Forelimb muscle (tissue), 1 donor: ENCODE results near the gene EIF4E. TPM values are rescaled to one million over a fixed set of nuclear protein-coding genes. Genes with fewer than 3 reads are reported as not detected.
"Not testable (repeated sequence)": the region's sequence is repeated elsewhere in the genome, so short reads cannot be mapped to it uniquely, and the experiment has no call there.

Experiments used
- DNase-seq: peaks from one replicate; pipeline ENCODE4 v3.0.0-alpha.2; 2013; ENCODE audit warnings: low read depth
- polyA plus RNA-seq: library from polyadenylated mRNA; unstranded; fragments of 120-200 nt; gene quantifications from one replicate; pipeline ENCODE4 v1.2.1, GENCODE V29; 2013; ENCODE audit not compliant: insufficient read length

Gene EIF4E
- polyA plus RNA-seq, 1 donor, result 47.7 TPM

DNA sequence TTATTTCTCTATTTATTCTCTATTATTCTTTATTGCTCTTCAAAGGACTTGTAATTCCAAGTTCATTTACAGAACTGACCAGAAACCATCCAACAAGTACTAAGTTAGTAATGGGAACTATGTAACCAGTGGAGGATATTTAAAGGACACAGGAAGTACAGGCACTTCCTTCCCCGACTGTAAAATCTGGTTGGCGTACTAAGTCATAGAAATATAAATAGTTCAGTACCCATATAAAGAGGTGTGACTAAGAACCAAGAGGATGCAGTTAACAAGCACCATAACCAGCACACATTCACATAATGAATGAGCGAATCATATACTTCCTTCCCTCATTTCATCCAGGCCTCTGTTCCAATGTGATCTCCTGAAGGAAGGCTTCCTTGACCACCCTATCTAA, 3.6 kb upstream of the EIF4E start:
- no peak for DNase-seq

DNA sequence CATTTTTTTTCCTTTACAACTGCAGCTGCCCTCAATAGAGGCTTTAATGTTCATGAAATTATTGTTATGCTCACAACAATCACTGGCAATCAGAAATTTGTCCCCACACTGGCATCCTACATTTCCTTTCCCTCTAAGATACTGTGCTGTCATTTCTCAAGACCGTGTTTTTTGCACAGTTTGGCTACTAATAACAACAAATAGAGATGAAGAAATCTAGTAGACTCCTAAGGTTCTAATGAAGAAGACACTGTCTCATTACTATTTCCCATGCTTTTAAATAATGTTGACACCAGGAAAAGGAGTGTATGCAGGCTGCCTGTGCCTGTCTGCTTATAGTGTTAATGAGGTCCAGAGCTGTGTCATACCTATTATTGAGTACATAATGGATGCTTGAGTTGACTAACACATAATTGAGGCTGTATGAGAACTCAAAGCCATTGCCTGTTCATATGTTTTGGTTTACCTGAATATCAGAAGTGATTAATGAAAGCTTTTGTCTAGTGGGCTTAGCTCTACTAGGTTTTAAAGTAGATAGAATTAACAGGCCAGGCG, 1.5 kb upstream of the EIF4E start:
- no peak for DNase-seq

DNA sequence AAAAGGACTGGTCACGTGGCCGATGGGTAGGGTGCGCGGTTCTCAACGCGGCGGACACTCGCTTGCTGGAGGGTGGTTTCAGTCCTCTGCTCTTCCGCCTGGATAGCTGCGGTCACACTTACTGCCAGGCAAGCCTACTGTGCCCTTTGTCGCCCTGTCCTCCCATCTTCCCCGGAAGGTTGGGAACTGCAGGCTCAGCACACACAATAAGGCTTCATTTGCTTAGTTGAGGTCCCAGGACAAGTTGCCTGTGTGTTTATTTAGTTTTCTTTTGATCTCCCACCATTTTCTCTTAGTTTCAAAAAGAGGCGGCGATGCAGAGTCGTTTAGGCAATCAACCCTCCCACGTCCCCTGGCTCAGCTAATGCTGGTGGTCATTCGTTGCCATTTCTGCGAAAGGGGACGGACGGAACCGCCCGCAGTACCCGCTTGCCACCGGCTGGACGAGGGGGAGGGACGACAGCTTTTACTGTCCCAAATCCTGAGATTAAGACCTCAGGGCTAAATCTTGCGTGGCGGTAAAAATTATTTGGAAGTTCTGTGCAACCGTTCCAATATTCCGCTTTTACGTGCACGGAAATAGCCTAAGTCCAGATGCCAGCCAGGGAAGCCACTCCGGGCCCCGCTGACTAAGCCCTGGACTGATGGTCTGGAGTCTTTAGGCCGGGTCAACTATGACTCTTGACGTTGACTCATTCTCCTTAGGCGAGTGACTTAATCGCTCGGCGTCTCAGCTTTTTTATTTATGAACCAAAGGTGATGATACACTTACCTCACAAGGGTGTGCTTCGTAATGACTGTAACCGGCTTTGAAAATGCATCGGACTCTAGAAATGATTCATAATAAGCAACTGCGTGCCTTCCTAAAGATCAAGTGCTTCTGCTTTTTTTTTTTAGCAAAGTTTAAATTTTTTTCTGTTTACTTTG, 671 bp upstream of the EIF4E start:
- DNase-seq, result no peak

DNA sequence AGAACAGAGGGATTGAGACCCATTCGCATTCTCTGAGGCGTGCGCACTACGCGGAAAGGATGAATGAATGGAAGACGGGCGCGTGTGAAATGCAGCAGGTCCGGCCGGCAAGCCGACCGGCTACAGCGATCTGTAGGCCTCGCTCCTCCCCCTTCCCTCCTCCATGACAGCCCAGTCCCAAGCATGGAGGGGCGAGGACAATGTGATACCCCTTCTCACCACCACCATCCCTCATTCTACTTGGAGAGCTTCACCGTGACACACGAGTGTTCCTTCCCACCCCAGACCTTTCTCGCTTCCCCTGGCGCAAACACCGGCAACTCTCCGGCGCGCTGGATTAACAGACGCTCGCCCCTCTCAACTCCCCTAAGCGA, 815 bp downstream of the EIF4E start:
- DNase-seq, result peak; percentile 64

DNA sequence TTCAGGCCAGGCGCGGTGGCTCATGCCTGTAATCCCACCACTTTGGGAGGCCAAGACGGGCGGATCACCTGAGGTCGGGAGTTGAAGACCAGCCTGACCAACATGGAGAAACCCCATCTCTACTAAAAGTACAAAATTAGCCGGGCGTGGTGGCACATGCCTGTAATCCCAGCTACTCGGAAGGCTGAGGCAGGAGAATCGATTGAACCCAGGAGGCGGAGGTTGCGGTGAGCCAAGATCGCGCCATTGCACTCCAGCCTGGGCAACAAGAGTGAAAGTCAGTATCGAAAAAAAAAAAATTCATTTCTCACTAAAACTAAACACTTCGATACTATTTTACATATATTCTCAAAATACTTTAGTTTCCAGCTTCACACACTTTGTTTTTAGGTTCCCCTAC, 2.7 kb downstream of the EIF4E start:
- DNase-seq, result not testable (repeated sequence)

DNA sequence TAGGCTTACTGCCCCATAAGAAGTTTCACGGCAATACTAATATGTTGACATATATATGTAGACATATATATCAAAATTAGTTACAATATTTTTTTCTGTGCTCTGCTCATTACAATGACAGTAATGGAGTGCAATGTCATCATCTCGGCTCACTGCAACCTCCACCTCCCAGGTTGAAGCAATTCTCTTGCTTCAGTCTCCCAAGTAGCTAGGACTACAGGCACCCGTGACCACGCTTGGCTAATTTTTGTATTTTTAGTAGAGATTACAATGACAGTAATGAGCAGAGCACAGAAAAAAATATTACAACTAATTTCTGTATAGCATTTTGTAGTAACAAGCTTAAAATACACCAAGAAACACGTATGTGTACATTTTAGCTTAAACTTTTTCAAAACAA, 7.6 kb downstream of the EIF4E start:
- DNase-seq, result no peak

DNA sequence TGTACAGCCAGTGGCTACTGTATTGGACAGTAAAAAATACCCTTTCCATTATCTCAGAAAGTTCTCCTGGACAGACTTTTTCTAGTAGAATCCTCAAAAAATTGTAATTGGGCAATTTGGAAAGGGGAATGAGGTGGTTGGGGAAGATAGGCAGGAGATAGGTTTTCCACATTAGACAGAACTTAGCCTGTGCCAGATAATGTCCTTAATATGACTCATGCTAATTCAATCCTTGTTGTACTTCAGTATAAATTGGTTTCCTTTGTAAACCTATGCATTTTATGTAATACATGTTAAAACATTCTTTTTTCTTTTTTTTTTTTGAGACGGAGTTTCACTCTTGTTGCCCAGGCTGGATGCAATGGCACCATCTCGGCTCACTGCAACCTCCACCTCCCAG, 8.9 kb downstream of the EIF4E start:
- no peak for DNase-seq

DNA sequence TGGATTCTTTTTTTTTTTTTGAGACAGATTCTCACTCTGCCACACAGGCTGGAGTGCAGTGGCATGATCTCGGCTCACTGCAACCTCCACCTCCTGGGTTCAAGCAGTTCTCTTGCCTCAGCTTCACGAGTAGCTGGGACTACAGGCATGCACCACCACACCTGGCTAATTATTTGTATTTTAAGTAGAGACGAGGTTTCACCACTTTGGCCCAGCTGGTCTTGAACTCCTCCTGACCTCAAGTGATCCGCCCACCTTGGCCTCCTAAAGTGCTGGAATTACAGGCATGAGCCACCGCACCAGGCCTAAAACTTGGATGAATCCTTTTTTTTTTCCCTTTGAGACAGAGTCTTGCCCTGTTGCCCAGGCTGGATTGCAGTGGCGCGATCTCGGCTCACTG, 18.2 kb downstream of the EIF4E start:
- DNase-seq, result not testable (repeated sequence)

DNA sequence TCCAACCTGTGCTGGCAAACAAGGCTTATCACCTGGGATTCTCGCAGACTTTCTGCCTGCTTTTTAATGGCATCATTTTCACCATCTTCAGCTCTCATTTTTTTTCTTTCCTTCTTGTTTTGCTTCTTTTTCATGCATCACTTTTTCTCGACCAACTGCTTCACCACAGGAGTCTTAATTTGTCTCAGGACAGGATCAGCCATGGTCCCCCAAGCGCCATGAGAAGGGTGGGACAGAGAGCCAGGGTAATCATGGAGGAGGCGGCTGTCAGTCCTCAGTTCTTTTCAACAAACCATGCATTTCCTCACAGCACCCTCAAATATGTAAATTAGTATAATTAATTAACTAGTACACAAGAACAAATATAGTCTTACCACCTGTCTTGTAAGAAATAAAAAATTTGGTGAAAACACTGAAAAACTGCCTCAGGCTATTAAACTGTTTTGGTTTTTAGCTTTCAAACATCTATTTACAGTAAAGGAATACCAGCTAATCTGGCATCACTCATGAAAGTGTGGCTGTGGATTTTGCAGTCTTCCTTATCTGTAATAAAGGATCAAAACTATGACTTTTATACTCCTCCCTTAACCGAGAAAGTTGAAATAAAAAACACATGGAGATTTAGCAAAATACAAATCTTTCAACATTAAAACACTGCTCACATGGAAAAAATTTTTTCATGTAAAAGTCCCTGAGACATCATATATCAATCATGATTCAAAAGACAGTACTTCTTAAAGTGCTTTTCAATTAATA, 19.1 kb downstream of the EIF4E start:
- DNase-seq, result no peak

DNA sequence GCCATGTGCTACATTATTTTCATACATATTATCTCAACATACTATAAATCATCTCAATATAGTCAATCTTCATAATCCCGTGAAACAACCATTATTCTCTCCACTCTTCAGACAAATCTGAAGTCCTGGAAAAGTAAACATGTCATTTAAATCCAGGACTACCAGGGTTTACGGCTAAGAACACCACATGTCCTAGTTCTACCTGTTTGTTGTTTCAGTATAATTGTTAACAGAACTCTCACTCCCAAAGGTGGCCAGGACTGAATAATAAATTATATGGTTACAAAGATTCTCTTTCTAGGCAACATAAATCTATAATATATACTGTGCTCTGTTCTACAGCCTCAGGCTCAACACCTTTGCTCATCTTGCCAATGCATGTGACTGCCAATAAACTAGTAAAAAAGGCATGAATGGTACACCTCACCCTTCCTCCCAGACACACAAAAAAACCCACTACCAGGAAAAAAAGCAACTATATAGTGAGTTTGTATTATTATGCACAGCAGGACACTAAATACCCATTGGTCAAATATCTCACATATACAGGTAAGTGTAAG, 20.1 kb downstream of the EIF4E start:
- DNase-seq, result no peak

DNA sequence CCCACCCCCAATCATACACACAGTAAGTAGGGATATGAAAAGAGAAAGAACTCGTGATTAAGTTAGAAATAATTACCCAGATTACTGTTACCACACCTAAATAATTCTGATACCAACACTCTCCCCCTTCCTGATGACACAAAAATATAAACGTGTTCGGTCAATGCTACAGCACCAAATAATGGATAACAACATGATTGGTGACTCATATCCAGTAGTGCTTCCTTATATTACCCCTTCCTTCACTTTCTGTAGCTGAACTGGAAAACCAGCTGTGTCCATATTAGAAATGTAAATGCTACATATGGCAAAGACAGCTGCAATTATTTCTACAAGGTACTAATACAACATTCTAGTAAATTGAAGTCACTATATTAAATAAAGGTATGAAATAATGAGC, 20.8 kb downstream of the EIF4E start:
- no peak for DNase-seq

DNA sequence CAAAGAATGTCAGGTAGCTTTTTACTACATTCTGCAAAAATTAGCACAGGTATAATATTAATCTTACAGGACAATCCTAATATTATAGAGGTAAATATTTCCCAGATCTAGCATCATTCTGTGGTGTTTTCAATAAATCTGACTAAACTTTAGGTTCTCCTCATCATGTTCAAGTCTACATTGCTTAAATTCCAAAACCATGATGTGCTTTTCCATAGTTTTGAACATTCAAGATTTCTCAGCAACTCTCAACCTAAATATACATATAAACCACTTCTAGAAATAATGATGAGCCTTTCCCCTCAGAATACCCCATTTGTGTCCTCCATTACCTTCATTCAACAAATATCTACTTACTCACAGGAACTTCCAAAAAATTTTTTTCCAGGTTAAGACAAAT, 23.1 kb downstream of the EIF4E start:
- DNase-seq, result no peak

DNA sequence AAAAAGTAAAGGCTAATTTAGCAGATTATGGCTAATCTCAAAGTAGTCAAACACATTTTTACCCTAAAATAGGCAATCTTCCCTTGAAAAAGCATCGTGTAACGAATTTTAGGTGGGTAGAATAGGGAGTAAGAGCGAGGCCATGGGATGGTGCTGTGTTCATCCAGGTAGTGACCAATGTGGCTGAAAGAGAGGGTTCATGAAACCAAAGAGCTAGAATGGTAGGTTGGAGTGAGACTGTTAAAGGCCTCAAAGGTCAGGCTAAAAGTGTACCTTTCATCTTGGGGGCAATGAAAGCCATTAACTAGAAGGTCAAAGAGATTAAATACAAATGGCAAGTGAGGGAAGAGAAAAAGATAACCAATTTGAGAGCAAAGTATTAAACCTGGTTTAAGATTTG, 23.6 kb downstream of the EIF4E start:
- DNase-seq, result no peak

DNA sequence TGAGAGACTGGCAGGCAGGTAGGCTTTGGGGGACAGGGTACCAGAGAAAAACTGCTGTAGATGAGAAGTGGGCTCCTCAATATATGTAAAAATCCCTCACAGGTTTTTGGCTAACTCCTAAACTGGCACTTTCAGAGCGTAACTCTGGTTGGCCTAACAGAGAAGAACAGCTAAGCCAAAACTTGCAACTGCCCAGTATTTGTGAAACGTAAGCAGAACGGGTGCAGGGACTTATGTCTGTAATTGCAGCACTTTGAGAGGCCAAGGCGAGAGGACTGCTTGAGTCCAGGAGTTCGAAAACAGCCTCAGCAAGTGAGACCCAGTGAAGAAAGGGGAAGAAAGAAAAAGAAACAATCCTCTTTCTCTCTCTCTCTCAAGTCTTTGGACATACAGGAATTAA, 25.0 kb downstream of the EIF4E start:
- no peak for DNase-seq

DNA sequence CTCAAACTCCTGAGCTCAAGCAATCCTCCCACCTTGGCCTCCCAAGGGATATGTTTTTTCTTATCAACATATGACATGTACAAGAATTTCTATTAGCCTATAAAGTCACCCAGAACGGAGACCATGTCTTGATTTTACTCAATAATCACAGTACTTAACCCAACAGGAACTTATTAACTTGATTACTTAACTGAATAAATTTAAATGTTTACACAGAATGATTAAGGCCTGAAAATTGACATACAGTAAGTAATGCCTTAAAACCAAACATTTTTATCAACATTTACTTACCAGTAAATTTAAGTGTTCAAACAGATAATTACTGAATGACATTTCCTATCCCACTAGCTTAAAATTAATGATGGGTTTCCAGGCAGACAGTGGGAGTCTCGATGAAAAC, 25.4 kb downstream of the EIF4E start:
- DNase-seq, result no peak

DNA sequence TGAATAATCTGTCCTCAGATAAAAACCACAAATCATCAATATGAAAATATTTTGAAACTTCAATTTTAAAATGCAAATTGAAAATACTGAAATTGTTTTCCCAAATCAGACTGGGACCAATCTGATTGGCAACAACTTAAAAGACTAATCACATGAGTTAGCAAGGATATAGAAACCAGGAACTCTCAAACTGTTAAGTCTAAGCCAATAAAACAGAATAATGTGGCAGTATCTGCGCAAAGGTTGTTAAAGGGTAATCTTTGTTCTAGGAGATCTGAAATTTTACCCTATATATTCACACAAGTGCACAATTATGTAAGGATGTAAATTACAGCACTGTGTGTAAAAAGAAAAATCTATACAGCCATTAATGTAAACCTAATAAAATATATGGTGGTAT, 29.7 kb downstream of the EIF4E start:
- DNase-seq, result no peak

DNA sequence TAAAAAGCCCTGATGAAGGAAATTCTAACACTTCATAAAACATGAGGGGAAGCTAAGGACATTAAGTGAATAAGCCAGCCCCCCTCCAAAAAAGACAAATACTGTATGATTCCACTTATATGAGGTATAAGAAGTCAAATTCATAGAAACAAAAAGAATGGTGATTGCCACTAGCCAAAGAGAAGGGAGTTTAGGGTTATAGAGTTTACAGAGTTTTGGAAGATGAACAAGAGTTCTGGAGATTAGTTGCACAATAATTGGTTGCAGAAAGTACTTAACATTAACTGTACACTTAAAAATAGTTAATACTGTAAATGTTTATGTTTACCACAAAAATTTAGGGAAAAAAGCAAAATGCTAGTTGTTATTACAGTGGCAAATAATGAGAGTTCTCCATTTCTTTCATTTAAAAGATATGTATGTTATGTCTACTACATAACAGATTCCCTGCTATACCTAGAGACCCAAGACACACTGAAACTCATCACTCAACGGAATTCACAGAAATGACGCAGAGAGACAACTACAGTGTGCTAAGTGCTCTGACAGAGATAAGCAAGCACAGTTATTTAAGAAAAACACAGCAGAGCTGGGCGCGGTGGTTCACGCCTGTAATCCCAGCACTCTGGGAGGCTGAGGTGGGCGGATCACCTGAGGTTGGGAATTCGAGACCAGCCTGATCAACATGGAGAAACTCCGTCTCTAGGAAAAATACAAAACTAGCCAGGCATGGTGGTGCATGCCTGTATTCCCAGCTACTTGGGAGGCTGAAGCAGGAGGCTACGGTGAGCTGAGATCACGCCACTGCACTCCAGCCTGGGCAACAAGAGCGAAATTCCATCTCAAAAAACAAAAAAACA, 37.2 kb downstream of the EIF4E start:
- no peak for DNase-seq

DNA sequence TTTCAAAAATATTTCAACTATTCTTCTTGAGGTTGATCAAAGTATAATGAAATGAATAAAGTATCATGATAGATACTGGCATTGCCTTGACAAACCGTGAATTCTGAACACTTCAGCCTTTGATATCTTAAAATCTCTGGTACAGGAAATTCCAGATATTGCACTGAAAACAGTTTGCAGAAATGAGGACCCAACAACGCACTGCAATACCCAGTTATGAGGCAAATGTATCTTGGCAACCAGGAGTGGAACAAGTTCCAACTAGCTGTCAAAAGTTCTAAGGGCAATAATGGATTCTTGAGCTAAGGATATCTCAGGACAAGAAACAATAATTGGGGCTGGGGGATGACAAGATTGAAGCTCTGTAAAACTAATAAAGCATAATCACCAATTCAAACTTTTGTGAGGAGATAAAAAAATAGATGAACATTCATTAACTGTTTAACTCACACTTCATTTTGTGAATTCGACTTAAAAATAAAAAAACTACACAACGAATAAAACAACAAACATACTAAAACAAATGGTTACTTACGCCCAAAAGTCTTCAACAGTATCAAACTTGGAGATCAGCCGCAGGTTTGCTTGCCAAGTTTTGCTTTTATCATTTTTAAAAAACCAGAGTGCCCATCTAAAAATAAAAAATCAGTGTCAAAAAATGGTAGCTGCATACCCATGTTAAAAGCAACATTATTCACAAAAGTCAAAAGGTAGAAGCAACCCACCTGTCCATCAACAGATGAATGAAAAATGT, 38.1 kb downstream of the EIF4E start:
- DNase-seq, result no peak

DNA sequence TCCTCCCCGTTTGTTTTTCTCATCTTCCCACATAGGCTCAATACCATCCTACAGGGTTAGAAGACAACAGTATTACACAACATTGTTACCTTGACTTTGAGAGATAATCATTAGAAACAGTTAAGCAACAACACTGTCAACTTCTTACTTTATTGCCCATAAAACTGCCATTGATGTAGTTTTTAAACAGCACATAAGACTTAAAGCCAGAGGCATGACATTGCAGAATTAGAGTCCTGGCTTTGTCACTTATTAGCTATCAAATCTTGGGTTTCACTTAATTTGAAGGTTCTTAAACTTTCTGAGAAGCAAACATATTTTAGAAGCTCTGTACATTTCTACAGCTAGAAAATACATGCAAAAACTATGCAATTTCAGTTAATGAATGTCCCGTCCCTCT, 41.8 kb downstream of the EIF4E start:
- DNase-seq, result no peak

DNA sequence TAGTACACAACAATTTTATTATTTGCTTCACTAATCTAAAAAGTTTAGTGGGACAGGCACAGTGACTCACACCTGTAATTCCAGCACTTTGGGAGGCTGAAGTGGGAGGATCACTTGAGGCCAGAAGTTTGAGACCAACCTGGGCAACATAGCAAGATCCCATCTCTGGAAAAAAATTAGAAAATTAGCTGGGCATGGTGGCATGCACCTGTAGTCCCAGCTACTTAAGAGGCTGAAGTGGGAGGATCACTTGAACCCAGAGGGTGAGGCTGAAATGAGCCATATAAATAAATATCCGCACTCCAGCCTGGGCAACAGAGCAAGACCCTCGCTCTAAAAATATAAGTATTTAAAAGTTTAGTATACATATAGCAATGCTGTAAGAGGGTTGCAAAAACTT, 42.6 kb downstream of the EIF4E start:
- not testable (repeated sequence) for DNase-seq

DNA sequence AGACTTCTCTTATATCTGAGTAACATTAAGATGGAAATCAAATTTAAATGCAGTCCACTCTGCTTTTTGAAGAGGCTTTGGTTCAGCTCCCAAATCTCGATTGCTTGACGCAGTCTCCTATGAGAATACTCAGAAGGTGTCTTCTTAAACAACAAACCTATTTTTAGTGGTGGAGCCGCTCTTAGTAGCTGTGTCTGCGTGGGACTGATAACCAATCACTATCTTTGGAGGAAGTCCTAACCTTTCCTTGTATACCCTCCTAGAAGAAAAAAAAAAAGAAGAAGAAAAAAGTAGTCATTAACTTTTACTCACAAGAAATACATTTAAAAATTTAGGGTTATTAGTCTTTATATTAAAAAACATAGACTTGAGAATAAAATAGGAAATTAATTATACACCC, 48.0 kb downstream of the EIF4E start:
- not testable (repeated sequence) for DNase-seq
